H1 (cell line): ENCODE results near the gene HMGCL. TPM values are rescaled to one million over a fixed set of nuclear protein-coding genes. Genes with fewer than 3 reads are reported as not detected.

Experiments
- CTCF ChIA-PET: fragments of 300-600 bp; sonication (Branson Sonifier 250); formaldehyde crosslinking; loops from one replicate; lab custom pipeline; 2021; ENCODE audit not compliant: partially characterized antibody; lab: Charles Lee
- POLR2A ChIA-PET: fragments of 300-600 bp; sonication (Branson Sonifier 250); formaldehyde crosslinking; loops from one replicate; lab custom pipeline; 2021; ENCODE audit warnings: inconsistent platforms; ENCODE audit not compliant: partially characterized antibody; lab: Charles Lee
- DNase-seq, 2 experiments: peaks; one replicate each; pipeline versions ENCODE4 v3.0.0 to v3.0.0-alpha.2; 2010 to 2022; ENCODE audit warnings: low spot score in 2 of 2, low read depth in 1 of 2, mixed read lengths in 1 of 2
- FAIRE-seq: peaks from 2 replicates; lab custom pipeline; 2011; peaks lifted over from hg19 to GRCh38; lab: Jason Lieb, UNC
- H2AFZ ChIP-seq: 2 replicates; pipeline ENCODE4 v1.8.1; 2012; ENCODE audit warnings: low read length, inconsistent platforms
- H2AK5ac ChIP-seq: 2 replicates; pipeline ENCODE4 v1.6.1; 2013; ENCODE audit warnings: low read depth, low read length
- H2BK120ac ChIP-seq: replicated peaks from 2 replicates; pipeline ENCODE3; 2013; ENCODE audit warnings: low read depth, low read length, inconsistent platforms
- H2BK12ac ChIP-seq: 2 replicates; pipeline ENCODE4 v1.6.1; 2013; ENCODE audit warnings: low read depth, low read length
- H2BK15ac ChIP-seq: 2 replicates; pipeline ENCODE4 v1.6.1; 2013; ENCODE audit warnings: low read length
- H2BK20ac ChIP-seq: 2 replicates; pipeline ENCODE4 v1.6.1; 2013; ENCODE audit warnings: low read length
- H2BK5ac ChIP-seq: 2 replicates; pipeline ENCODE4 v1.6.1; 2013; ENCODE audit warnings: low read depth, low read length
- H3K14ac ChIP-seq: 2 replicates; pipeline ENCODE4 v1.6.1; 2013; ENCODE audit warnings: inconsistent platforms; ENCODE audit not compliant: insufficient read length
- H3K18ac ChIP-seq: 2 replicates; pipeline ENCODE4 v1.6.1; 2013; ENCODE audit warnings: low read length; ENCODE audit errors: extremely low read depth
- H3K23ac ChIP-seq: 2 replicates; pipeline ENCODE4 v1.6.1; 2013; ENCODE audit warnings: inconsistent platforms; ENCODE audit not compliant: insufficient read length
- H3K23me2 ChIP-seq: 2 replicates; pipeline ENCODE4 v1.6.1; 2013; ENCODE audit warnings: low read depth, low read length
- H3K27ac ChIP-seq: 2 replicates; pipeline ENCODE4 v1.6.1; 2011; ENCODE audit warnings: low read depth, low read length, inconsistent platforms
- H3K27me3 ChIP-seq, 4 experiments: replicated peaks in 1 of 4; 1 replicate in 1 of 4; 2 replicates in 3 of 4; pipeline versions ENCODE4 v1.6.1 to v1.8.1; 2011 to 2013; ENCODE audit warnings: low read length in 3 of 4, mild to moderate bottlenecking in 3 of 4, inconsistent platforms in 2 of 4, mixed read lengths in 2 of 4, moderate library complexity in 1 of 4; ENCODE audit not compliant: control insufficient read depth in 3 of 4, insufficient read depth in 3 of 4; ENCODE audit errors: extremely low read depth in 1 of 4
- H3K36me3 ChIP-seq, 4 experiments: 2 replicates each; pipeline versions ENCODE4 v1.6.1 to v1.8.1; 2011 to 2013; ENCODE audit warnings: mild to moderate bottlenecking in 4 of 4, low read length in 3 of 4, moderate library complexity in 2 of 4, control low read depth in 1 of 4, inconsistent platforms in 1 of 4; ENCODE audit not compliant: insufficient read depth in 4 of 4, control insufficient read depth in 2 of 4
- H3K4ac ChIP-seq: replicated peaks from 2 replicates; pipeline ENCODE3; 2013; ENCODE audit warnings: low read length, low read depth, mixed read lengths, inconsistent platforms; ENCODE audit not compliant: insufficient read length
- H3K4me1 ChIP-seq, 4 experiments: replicated peaks in 1 of 4; 1 replicate in 1 of 4; 2 replicates in 3 of 4; pipeline versions ENCODE4 v1.6.1 to v1.8.1; 2011 to 2013; ENCODE audit warnings: low read length in 3 of 4, inconsistent platforms in 2 of 4, mixed read lengths in 1 of 4; ENCODE audit not compliant: insufficient read depth in 4 of 4, control insufficient read depth in 3 of 4
- H3K4me2 ChIP-seq, 2 experiments: 2 replicates each; pipeline versions ENCODE4 v1.6.1 to v1.8.1; 2011 to 2013; ENCODE audit warnings: low read depth in 2 of 2, low read length in 2 of 2, control low read depth in 1 of 2, inconsistent platforms in 1 of 2, mild to moderate bottlenecking in 1 of 2; ENCODE audit not compliant: insufficient read depth in 1 of 2
- H3K4me3 ChIP-seq, 4 experiments: fragments of 200-600, 300-600 bp in 1 of 4; sonication (generic), shearing (Covaris generic), sonication (Bioruptor Twin) in 1 of 4; 2 replicates each; pipeline versions ENCODE4 v1.5.1 to v1.8.1; 2011 to 2016; ENCODE audit warnings: low read length in 4 of 4, low read depth in 3 of 4, control low read depth in 2 of 4, inconsistent platforms in 2 of 4, mild to moderate bottlenecking in 2 of 4, mixed read lengths in 1 of 4, moderate library complexity in 1 of 4; ENCODE audit not compliant: insufficient read depth in 2 of 4; ENCODE audit errors: extremely low read depth in 1 of 4
- H3K56ac ChIP-seq: replicated peaks from 2 replicates; pipeline ENCODE3; 2013; ENCODE audit warnings: low read depth, mild to moderate bottlenecking, mixed read lengths, low read length, inconsistent platforms; ENCODE audit not compliant: insufficient read length
- H3K79me1 ChIP-seq: 2 replicates; pipeline ENCODE4 v1.6.1; 2013; ENCODE audit warnings: low read depth, low read length, control low read depth
- H3K79me2 ChIP-seq, 2 experiments: 2 replicates each; pipeline versions ENCODE4 v1.6.1 to v1.8.1; 2012 to 2013; ENCODE audit warnings: low read length in 2 of 2, mild to moderate bottlenecking in 2 of 2, inconsistent platforms in 1 of 2; ENCODE audit not compliant: insufficient read depth in 2 of 2, control insufficient read depth in 1 of 2
- H3K9ac ChIP-seq, 4 experiments: replicated peaks in 1 of 4; 1 replicate in 1 of 4; 2 replicates in 3 of 4; pipeline versions ENCODE4 v1.6.1 to v1.8.1; 2011 to 2013; ENCODE audit warnings: low read depth in 3 of 4, low read length in 3 of 4, control low read depth in 2 of 4, mild to moderate bottlenecking in 2 of 4, moderate library complexity in 2 of 4, inconsistent platforms in 1 of 4; ENCODE audit errors: extremely low read depth in 1 of 4
- H3K9me3 ChIP-seq, 2 experiments: 2 replicates each; pipeline versions ENCODE4 v1.6.1 to v1.8.1; 2012 to 2013; ENCODE audit warnings: mild to moderate bottlenecking in 2 of 2, moderate library complexity in 2 of 2, control low read depth in 1 of 2, inconsistent platforms in 1 of 2, low read depth in 1 of 2, low read length in 1 of 2, mixed read lengths in 1 of 2; ENCODE audit not compliant: insufficient read depth in 2 of 2
- H4K20me1 ChIP-seq, 2 experiments: replicated peaks in 1 of 2; 2 replicates each; pipeline versions ENCODE3 to v1.8.1; 2011 to 2013; ENCODE audit warnings: inconsistent platforms in 2 of 2, low read length in 2 of 2, mild to moderate bottlenecking in 1 of 2; ENCODE audit not compliant: insufficient read depth in 2 of 2, control insufficient read depth in 1 of 2
- H4K5ac ChIP-seq: 2 replicates; pipeline ENCODE4 v1.6.1; 2013; ENCODE audit warnings: low read length, low read depth, mixed read lengths, inconsistent platforms; ENCODE audit not compliant: insufficient read length
- H4K8ac ChIP-seq: 2 replicates; pipeline ENCODE4 v1.8.0; 2013; ENCODE audit warnings: mild to moderate bottlenecking, moderate library complexity, low read length, inconsistent platforms; ENCODE audit not compliant: insufficient read depth; ENCODE audit errors: extremely low read depth
- H4K91ac ChIP-seq: replicated peaks from 2 replicates; pipeline ENCODE3; 2013; ENCODE audit warnings: low read length, mixed read lengths, inconsistent platforms; ENCODE audit not compliant: insufficient read length
- ASH2L ChIP-seq: fragments of 200-600, 300-600 bp; sonication (generic); IDR thresholded peaks from one replicate; pipeline ENCODE4 v1.7.1; 2017; ENCODE audit warnings: low read length
- BACH1 ChIP-seq: IDR thresholded peaks from 2 replicates; pipeline ENCODE4 v1.6.1; 2012; ENCODE audit warnings: low read length, improper control_type of control experiment
- BCL11A ChIP-seq, 2 experiments: IDR thresholded peaks; one replicate each; pipeline ENCODE4 v1.6.1; 2011; ENCODE audit warnings: low read depth in 2 of 2, low read length in 2 of 2, mild to moderate bottlenecking in 2 of 2
- JUND ChIP-seq: IDR thresholded peaks from 2 replicates; pipeline ENCODE4 v1.6.1; 2011; ENCODE audit warnings: mild to moderate bottlenecking, improper control_type of control experiment, low read length
- NRF1 ChIP-seq: IDR thresholded peaks from 2 replicates; pipeline ENCODE4 v1.6.1; 2011; ENCODE audit warnings: mild to moderate bottlenecking, low read depth, low read length, improper control_type of control experiment
- RAD21 ChIP-seq, 2 experiments: IDR thresholded peaks in 1 of 2; conservative IDR thresholded peaks in 1 of 2; 2 replicates each; pipeline ENCODE4 v1.6.1; 2011; ENCODE audit warnings: low read depth in 2 of 2, low read length in 2 of 2, improper control_type of control experiment in 1 of 2, inconsistent platforms in 1 of 2, mild to moderate bottlenecking in 1 of 2, moderate library complexity in 1 of 2
- SIN3A ChIP-seq, 2 experiments: IDR thresholded peaks in 1 of 2; conservative IDR thresholded peaks in 1 of 2; 2 replicates each; pipeline ENCODE4 v1.6.1; 2011 to 2012; ENCODE audit warnings: low read length in 2 of 2, improper control_type of control experiment in 1 of 2, low read depth in 1 of 2, mild to moderate bottlenecking in 1 of 2
- SIRT6 ChIP-seq: IDR thresholded peaks from one replicate; pipeline ENCODE4 v1.7.1; 2012; ENCODE audit warnings: low read length, inconsistent platforms
- SP1 ChIP-seq: IDR thresholded peaks from 2 replicates; pipeline ENCODE4 v1.6.1; 2011; ENCODE audit warnings: low read depth, low read length
- SP4 ChIP-seq: IDR thresholded peaks from 2 replicates; pipeline ENCODE4 v1.6.1; 2012; ENCODE audit warnings: low read length, inconsistent platforms
- TBP ChIP-seq: IDR thresholded peaks from 2 replicates; pipeline ENCODE4 v1.6.1; 2011; ENCODE audit warnings: low read depth, low read length, improper control_type of control experiment
- TEAD4 ChIP-seq: IDR thresholded peaks from 2 replicates; pipeline ENCODE4 v1.6.1; 2012; ENCODE audit warnings: low read depth, low read length, inconsistent platforms, mixed read lengths
- YY1 ChIP-seq: IDR thresholded peaks from 2 replicates; pipeline ENCODE4 v1.6.1; 2011; ENCODE audit warnings: low read depth, mild to moderate bottlenecking, low read length
- WGBS, 2 experiments: shearing (Covaris generic) in 1 of 2; methylation state at CpG; one replicate each; pipeline versions ENCODE4 v1.1.6 to v1.1.7; 2013 to 2015; ENCODE audit warnings: low lambda C conversion rate in 2 of 2, mixed read lengths in 2 of 2, inconsistent platforms in 1 of 2, low coverage in 1 of 2, missing lambda C conversion rate in 1 of 2; ENCODE audit not compliant: insufficient replicate concordance in 2 of 2, insufficient coverage in 1 of 2, insufficient read length in 1 of 2; ENCODE audit errors: extremely low coverage in 1 of 2, missing lambda C conversion rate in 1 of 2; 5-methylcytosine and 5-hydroxymethylcytosine counted together
- polyA plus RNA-seq, 7 experiments: library from polyadenylated mRNA; depleted of rRNA in 3 of 7; stranded (reverse) in 5 of 7; unstranded in 2 of 7; fragments of >200 nt in 5 of 7; fragments of 200-250 nt in 2 of 7; gene quantifications; 1 replicate in 5 of 7; 2 replicates in 1 of 7; 4 replicates in 1 of 7; pipeline versions ENCODE4 v1.2.1 to v1.2.3, GENCODE V29; 2011 to 2013; ENCODE audit warnings: missing spikeins in 2 of 7, mixed read lengths in 2 of 7
- total RNA-seq: library from RNA; stranded (reverse); fragmentation: NEBNext Ultra II Directional; extraction: Animal tissue kit (Norgen Biotek cat#: 25700); gene quantifications from 2 replicates; pipeline ENCODE4 v1.2.1, GENCODE V29; 2021
- TF ChIP-seq, protein P1 (sequence below): IDR thresholded peaks from 2 replicates; pipeline ENCODE4 v1.6.1; 2011; ENCODE audit warnings: low read length, improper control_type of control experiment

HMGCL gene
- total and polyA plus RNA-seq, 2 of the 8 experiments (the other 6 are each of a cell fraction or from before 2014, with no cell fraction given): 13.7 to 19.5 TPM

DNA sequence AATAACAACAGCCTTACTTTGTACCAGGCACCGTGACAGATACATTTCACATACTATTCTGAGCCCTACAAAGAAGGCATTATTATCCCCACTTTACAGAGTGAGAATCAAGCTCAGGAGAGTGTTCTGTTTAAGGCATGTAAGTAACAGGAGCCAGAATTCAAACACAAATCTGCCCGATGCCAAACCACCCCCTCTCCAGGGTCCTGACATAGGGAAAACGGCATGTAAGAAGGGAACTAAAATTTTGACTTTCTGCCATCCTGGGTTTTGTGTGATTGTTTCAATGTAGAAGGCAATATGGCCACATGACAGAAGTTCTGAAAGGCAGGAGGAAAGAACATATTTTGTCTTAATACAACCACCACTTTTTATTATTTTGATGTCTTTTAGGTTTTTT is 37.4 kb upstream of the HMGCL start:
- H3K4ac ChIP-seq: no peak overlapping the region
- ChIA-PET CTCF (interaction anchor here (0.6 to 1.8 kb wide), 2 partner anchors 52 to 185 kb away, joined by 4 to 8 read pairs; no protein-coding TSS in a partner anchor), POLR2A (interaction anchor here (0.9 kb wide), 1 partner anchor 22 kb away, joined by 3 read pairs; no protein-coding TSS in a partner anchor)
- H4K8ac ChIP-seq: no peak overlapping the region
- no peaks in the 10 kb centered on the region for H3K9me3 ChIP-seq
- no peak overlapping the region for H3K9ac ChIP-seq
- no peaks in the 10 kb centered on the region for H3K36me3 ChIP-seq
- H2BK120ac ChIP-seq: no peak overlapping the region
- H3K4me1 ChIP-seq: no peaks in the 10 kb centered on the region; a peak in 1 of 7 replicates
- no peak overlapping the region for H2BK15ac ChIP-seq
- FAIRE-seq (no peak), DNase-seq (no peak)
- H2AFZ ChIP-seq: no peak overlapping the region
- H3K14ac ChIP-seq: no peak overlapping the region
- no peak overlapping the region for H3K4me2 ChIP-seq
- no peak overlapping the region for H3K4me3 ChIP-seq
- no peak overlapping the region for H4K91ac ChIP-seq
- H3K79me2 ChIP-seq: no peaks in the 10 kb centered on the region
- peaks cover 3% of the 10 kb centered on the region; the same call in 1 of the 2 replicates for H3K23me2 ChIP-seq
- H4K5ac ChIP-seq: no peak overlapping the region
- peaks cover 6 to 15% (median 12%) of the 10 kb centered on the region in 4 experiments for H3K27me3 ChIP-seq
- WGBS, 2 experiments: 91% methylated on average over 3 of the region's 3 CpGs; no CpG with 5 or more reads in 1 of the 2 experiments
- H3K56ac ChIP-seq: no peak overlapping the region
- H4K20me1 ChIP-seq: no peaks in the 10 kb centered on the region
- H2BK20ac ChIP-seq: no peak overlapping the region
- no peak overlapping the region for H3K27ac ChIP-seq
- H2AK5ac ChIP-seq: no peak overlapping the region
- no peak overlapping the region for H2BK5ac ChIP-seq
- H2BK12ac ChIP-seq: no peak overlapping the region
- H3K79me1 ChIP-seq: no peaks in the 10 kb centered on the region
- no peak overlapping the region for H3K23ac ChIP-seq
- H3K18ac ChIP-seq: no peak overlapping the region
- TF ChIP-seq SIN3A (conservative IDR thresholded peaks at IDR 0.05 in 1 of 2, IDR thresholded peaks at IDR 0.05 in 1 of 2; ENCODE audit: low read depth in 1 of 2, low read length in 2 of 2) (no peak), SP1 (no peak), JUND (no peak), TBP (no peak), YY1 (no peak), TEAD4 (no peak), SIRT6 (no peak), ASH2L (no peak), BACH1 (no peak), NRF1 (no peak), RAD21 (IDR thresholded peaks at IDR 0.05 in 1 of 2, conservative IDR thresholded peaks at IDR 0.05 in 1 of 2; ENCODE audit: low read depth in 2 of 2, low read length in 2 of 2) (no peak), SP4 (no peak), BCL11A (IDR thresholded peaks at IDR 0.05; ENCODE audit: low read depth in 2 of 2, low read length in 2 of 2) (no peak)
- TF ChIP-seq, protein P1, sequence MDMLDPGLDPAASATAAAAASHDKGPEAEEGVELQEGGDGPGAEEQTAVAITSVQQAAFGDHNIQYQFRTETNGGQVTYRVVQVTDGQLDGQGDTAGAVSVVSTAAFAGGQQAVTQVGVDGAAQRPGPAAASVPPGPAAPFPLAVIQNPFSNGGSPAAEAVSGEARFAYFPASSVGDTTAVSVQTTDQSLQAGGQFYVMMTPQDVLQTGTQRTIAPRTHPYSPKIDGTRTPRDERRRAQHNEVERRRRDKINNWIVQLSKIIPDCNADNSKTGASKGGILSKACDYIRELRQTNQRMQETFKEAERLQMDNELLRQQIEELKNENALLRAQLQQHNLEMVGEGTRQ: no peak
